ENCODE measurements around the gene ADAP1. TPM values are rescaled to one million over a fixed set of nuclear protein-coding genes. Genes with fewer than 3 reads are reported as not detected.

ADAP1 gene
- total and polyA plus RNA-seq, 2 of the 13 experiments (the other 11 are each of a cell fraction or from before 2014, with no cell fraction given): 10.5 to 24.6 TPM

- peaks cover 45% of the 10 kb centered on the region; the same call in 1 of the 2 replicates for H4K20me1 ChIP-seq (ENCODE audit: insufficient read depth, low read length)
- H3K9ac ChIP-seq (ENCODE audit: insufficient read depth, low read depth, low read length): no peak overlapping the region
- intact Hi-C loops (cut with micrococcal nuclease; ENCODE audit: unreplicated experiment): no loop called here
- peaks cover 5 to 11% of the 10 kb centered on the region in 2 experiments; a peak in 3 of 5 replicates for H3K36me3 ChIP-seq (replicated peaks in 1 of 2; ENCODE audit: control insufficient read depth in 1 of 2, insufficient read depth in 2 of 2, low read length in 2 of 2)
- H3K4me1 ChIP-seq (ENCODE audit: insufficient read depth, low read length): peaks cover 42% of the 10 kb centered on the region
- ChIA-PET CTCF (ENCODE audit: low intra/inter-chr PET ratio, low total read pairs) (no interaction called here), POLR2A (no interaction called here)
- H3K27ac ChIP-seq (ENCODE audit: extremely low read length, insufficient read depth, low read length): no peak overlapping the region
- TSS peak; percentile 44 for BruUV-seq (replicated peaks)
- FAIRE-seq: no peak
- H3K27me3 ChIP-seq (ENCODE audit: control insufficient read depth in 1 of 2, insufficient read depth in 2 of 2, low read length in 2 of 2): no peaks in the 10 kb centered on the region
- H3K4me2 ChIP-seq (ENCODE audit: low read depth, low read length): no peak overlapping the region; the same call in 1 of the 2 replicates
- no peaks in the 10 kb centered on the region for H3K9me3 ChIP-seq (ENCODE audit: low read length)
- DNase-seq (ENCODE audit: low spot score): no peak
- no peak for ATAC-seq
- H3K79me2 ChIP-seq (ENCODE audit: insufficient read depth, low read length): peaks cover 75% of the 10 kb centered on the region
- in situ Hi-C loops (cut with HindIII; ENCODE audit: extremely low pct_ligation_motif_present, low pct_unique_long_range_greater_than_20kb): no loop called here
- H2AFZ ChIP-seq (ENCODE audit: low read length): no peak overlapping the region
- WGBS (ENCODE audit: low lambda C conversion rate): 88% methylated on average over 15 of the region's 15 CpGs
- no peak overlapping the region for H3K4me3 ChIP-seq (replicated peaks in 1 of 3; ENCODE audit: insufficient read depth in 1 of 3, low read depth in 2 of 3, low read length in 3 of 3)
- TF ChIP-seq ZNF207 (IDR thresholded peaks at IDR 0.05; ENCODE audit: borderline replicate concordance): no peak
- no peak for TF ChIP-seq SMAD3 (CRISPR knock-in tag; IDR thresholded peaks at IDR 0.05)
- no peak for TF ChIP-seq ZBTB14 (CRISPR knock-in tag; IDR thresholded peaks at IDR 0.05)
- TF ChIP-seq ZNF746 (CRISPR knock-in tag; IDR thresholded peaks at IDR 0.05): no peak
- no peak for TF ChIP-seq TFE3 (CRISPR knock-in tag; IDR thresholded peaks at IDR 0.05)
- no peak for TF ChIP-seq ZSCAN12 (CRISPR knock-in tag; IDR thresholded peaks at IDR 0.05)
- no peak for TF ChIP-seq ZSCAN9 (CRISPR knock-in tag; IDR thresholded peaks at IDR 0.05; ENCODE audit: borderline replicate concordance)
- no peak for TF ChIP-seq ZNF567 (CRISPR knock-in tag; IDR thresholded peaks at IDR 0.05; ENCODE audit: borderline replicate concordance)
- no peak for TF ChIP-seq MAX (IDR thresholded peaks at IDR 0.05)
- no peak for TF ChIP-seq KIAA2018 (CRISPR knock-in tag; IDR thresholded peaks at IDR 0.05; ENCODE audit: borderline replicate concordance)
- no peak for TF ChIP-seq SP1 (IDR thresholded peaks at IDR 0.05)
- no peak for TF ChIP-seq SP1 (CRISPR knock-in tag; IDR thresholded peaks at IDR 0.05)
These were observed 74.0 kb downstream of the ADAP1 start for GRCh38 chr7:880450-880849.
